HG03457 (cell line): Measurements from ENCODE around the gene VPS50.
"Not testable (repeated sequence)": the region's sequence is repeated elsewhere in the genome, so short reads cannot be mapped to it uniquely, and the experiment has no call there.

ENCODE experiments used
- ATAC-seq: cut with Tn5 transposase; IDR thresholded peaks from one replicate; pipeline ENCODE4 v1.9.1; 2021; ENCODE audit warnings: moderate number of reproducible peaks; ENCODE audit not compliant: unreplicated experiment

Gene VPS50

GRCh38 chr7:93331706-93332105, 99.5 kb downstream of the VPS50 start:
- no peak for ATAC-seq

GRCh38 chr7:93332172-93332571, 100.0 kb downstream of the VPS50 start:
- no peak for ATAC-seq

GRCh38 chr7:93337052-93337451, 104.9 kb downstream of the VPS50 start:
- no peak for ATAC-seq

GRCh38 chr7:93342178-93342577, 110.0 kb downstream of the VPS50 start:
- not testable (repeated sequence) for ATAC-seq

GRCh38 chr7:93350338-93350737, 118.2 kb downstream of the VPS50 start:
- ATAC-seq: no peak

GRCh38 chr7:93352881-93353280, 120.7 kb downstream of the VPS50 start:
- ATAC-seq: no peak

GRCh38 chr7:93354815-93355214, 122.6 kb downstream of the VPS50 start:
- no peak for ATAC-seq

GRCh38 chr7:93359520-93360198, 127.5 kb downstream of the VPS50 start:
- no peak for ATAC-seq

- no peak for ATAC-seq
These were observed 129.7 kb downstream of the VPS50 start for GRCh38 chr7:93361853-93362252.

- no peak for ATAC-seq
These were observed 132.6 kb downstream of the VPS50 start for GRCh38 chr7:93364806-93365205.

GRCh38 chr7:93365341-93365740, 133.2 kb downstream of the VPS50 start:
- ATAC-seq: no peak

GRCh38 chr7:93366816-93367215, 134.7 kb downstream of the VPS50 start:
- no peak for ATAC-seq

GRCh38 chr7:93367254-93367653, 135.1 kb downstream of the VPS50 start:
- no peak for ATAC-seq

GRCh38 chr7:93370937-93371336, 138.8 kb downstream of the VPS50 start:
- not testable (repeated sequence) for ATAC-seq

GRCh38 chr7:93373537-93373936, 141.4 kb downstream of the VPS50 start:
- ATAC-seq: no peak

GRCh38 chr7:93374345-93374940, 142.3 kb downstream of the VPS50 start:
- ATAC-seq: peak; percentile 70

- ATAC-seq: no peak
These were observed 143.4 kb downstream of the VPS50 start for GRCh38 chr7:93375603-93376002.

GRCh38 chr7:93378131-93378760, 146.1 kb downstream of the VPS50 start:
- no peak for ATAC-seq

GRCh38 chr7:93382362-93382761, 150.2 kb downstream of the VPS50 start:
- no peak for ATAC-seq

- ATAC-seq: no peak
These were observed 158.5 kb downstream of the VPS50 start for GRCh38 chr7:93390660-93391059.

- ATAC-seq: no peak
These were observed 160.8 kb downstream of the VPS50 start for GRCh38 chr7:93392984-93393383.

GRCh38 chr7:93399642-93400041, 167.5 kb downstream of the VPS50 start:
- no peak for ATAC-seq
